ENCODE results near the gene PTPRH. TPM values are rescaled to one million over a fixed set of nuclear protein-coding genes. Genes with fewer than 3 reads are reported as not detected.
A peak's percentile ranks its signal among the peaks of the same experiment; 100 is the strongest.

The PTPRH gene
- total RNA-seq, 1 donor from 2014 or later = 1.1 TPM

DNA sequence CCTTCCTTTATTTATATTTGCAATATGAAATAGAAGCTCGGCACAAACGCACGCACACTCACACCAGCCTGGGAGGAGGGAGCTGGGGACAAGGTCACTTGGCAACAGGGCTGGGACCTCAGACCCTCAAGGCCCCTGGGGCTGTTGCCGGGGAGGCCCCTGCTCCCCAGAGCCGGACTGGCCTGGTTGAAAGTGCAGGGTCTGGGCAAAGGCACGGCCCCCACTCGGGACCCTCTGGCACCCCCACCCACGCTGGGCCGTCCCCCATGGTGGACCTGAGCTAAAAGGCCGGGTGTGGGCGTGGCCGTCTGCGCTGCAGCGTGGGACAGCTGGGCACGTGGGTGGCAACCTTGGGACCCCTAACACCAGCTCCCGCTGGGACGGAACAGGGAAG, 20.5 kb upstream of the PTPRH start:
- peaks cover 24% of the 10 kb centered on the region for H3K4me1 ChIP-seq
- TF ChIP-seq, protein P1, sequence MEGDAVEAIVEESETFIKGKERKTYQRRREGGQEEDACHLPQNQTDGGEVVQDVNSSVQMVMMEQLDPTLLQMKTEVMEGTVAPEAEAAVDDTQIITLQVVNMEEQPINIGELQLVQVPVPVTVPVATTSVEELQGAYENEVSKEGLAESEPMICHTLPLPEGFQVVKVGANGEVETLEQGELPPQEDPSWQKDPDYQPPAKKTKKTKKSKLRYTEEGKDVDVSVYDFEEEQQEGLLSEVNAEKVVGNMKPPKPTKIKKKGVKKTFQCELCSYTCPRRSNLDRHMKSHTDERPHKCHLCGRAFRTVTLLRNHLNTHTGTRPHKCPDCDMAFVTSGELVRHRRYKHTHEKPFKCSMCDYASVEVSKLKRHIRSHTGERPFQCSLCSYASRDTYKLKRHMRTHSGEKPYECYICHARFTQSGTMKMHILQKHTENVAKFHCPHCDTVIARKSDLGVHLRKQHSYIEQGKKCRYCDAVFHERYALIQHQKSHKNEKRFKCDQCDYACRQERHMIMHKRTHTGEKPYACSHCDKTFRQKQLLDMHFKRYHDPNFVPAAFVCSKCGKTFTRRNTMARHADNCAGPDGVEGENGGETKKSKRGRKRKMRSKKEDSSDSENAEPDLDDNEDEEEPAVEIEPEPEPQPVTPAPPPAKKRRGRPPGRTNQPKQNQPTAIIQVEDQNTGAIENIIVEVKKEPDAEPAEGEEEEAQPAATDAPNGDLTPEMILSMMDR (IDR thresholded peaks at IDR 0.05; ENCODE audit: borderline replicate concordance) = no peak
- H3K4me3 ChIP-seq = no peak overlapping the region
- peaks cover 64% of the 10 kb centered on the region for H3K36me3 ChIP-seq
- intact Hi-C loops (cut with micrococcal nuclease) = no loop called here
- H3K27ac ChIP-seq (replicated peaks) = no peak overlapping the region
- DNase-seq = no peak
- no peaks in the 10 kb centered on the region for H3K27me3 ChIP-seq (ENCODE audit: low read depth)
- H3K9me3 ChIP-seq (replicated peaks) = no peaks in the 10 kb centered on the region

DNA sequence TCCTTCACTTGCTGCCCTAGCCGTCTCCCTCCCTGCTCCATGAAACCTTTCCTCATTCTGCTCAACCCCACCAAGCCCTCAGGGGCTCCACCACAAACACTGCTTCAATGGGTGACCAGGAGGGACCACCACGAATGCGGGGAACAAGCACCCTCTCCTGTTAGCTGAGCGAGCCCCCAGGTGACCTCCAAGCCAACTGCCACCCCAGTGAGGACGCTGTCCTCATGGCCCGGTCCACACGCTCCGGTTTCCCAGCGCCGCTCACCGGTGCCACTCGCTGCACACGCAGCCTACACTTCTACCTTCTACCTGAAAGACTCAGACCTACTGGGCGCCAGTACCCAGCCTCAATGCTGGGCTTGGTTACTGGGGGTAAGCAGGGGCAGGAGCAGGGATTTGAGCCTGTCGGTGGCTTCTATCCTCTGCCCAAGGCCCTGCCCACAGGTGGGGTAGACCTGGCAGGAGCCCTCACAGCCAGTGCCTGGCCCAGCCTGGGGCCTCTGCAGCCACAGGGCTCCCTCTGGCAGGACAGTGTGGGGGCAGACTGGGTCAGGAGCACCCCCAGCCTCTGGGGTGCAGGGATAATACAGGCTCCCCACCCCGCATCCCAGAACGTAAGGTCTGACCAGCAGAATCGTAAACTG, 20.0 kb upstream of the PTPRH start:
- Histone ChIP-seq H3K4me3 (no peak overlapping the region), H3K4me1 (peaks cover 24% of the 10 kb centered on the region), H3K27ac (replicated peaks) (peak overlapping the region; percentile 67), H3K36me3 (peaks cover 59% of the 10 kb centered on the region), H3K9me3 (replicated peaks) (no peaks in the 10 kb centered on the region), H3K27me3 (ENCODE audit: low read depth) (no peaks in the 10 kb centered on the region)
- intact Hi-C loops (cut with micrococcal nuclease) = no loop called here
- TF ChIP-seq, protein P1 (IDR thresholded peaks at IDR 0.05; ENCODE audit: borderline replicate concordance) = no peak
- no peak for DNase-seq

DNA sequence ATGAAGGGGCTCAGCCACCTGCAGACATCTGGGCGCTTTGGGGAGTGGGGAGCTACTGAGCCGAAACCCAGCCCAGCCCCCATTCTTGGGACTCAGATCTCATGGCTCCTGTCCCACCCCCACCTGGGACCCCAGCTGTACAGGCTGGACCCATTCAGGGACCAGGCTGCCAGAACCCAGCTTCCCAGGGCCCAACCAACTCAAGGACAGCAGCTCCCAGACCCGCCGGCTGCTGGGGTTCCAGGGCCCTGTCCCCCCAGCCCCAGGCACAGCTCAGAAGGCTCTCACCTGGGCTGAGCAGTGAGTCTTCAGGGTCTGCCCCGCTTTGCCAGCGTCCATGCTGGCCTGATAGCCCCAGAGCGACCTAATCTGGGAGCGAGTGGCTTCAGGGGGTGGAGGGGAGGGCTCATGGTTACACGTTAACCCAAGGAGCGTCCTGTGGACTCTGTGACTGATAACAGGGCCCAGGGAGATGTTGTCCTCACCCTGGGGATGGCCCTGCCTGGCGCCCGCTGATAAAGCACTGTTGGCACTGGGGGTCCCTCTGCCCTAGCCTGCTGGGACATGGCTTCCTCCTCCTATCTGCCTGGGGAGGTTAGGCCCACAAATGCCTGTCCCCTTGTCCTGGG, 19.2 kb upstream of the PTPRH start, which contains the start of gene TMEM86B:
TSS of gene TMEM86B (minus strand) at position 361 of the 629 bp plus-strand sequence. CDS start at position 339, 22 bp downstream.
- Histone ChIP-seq H3K36me3 (peaks cover 52% of the 10 kb centered on the region), H3K27ac (replicated peaks) (peak within 1 kb of the TSS; percentile 67), H3K9me3 (replicated peaks) (no peaks in the 10 kb centered on the region), H3K27me3 (ENCODE audit: low read depth) (no peaks in the 10 kb centered on the region), H3K4me3 (no peak within 1 kb of the TSS), H3K4me1 (peaks cover 24% of the 10 kb centered on the region)
- intact Hi-C loops (cut with micrococcal nuclease) = no loop called here
- DNase-seq = no peak
- TF ChIP-seq, protein P1 (IDR thresholded peaks at IDR 0.05; ENCODE audit: borderline replicate concordance) = no peak

DNA sequence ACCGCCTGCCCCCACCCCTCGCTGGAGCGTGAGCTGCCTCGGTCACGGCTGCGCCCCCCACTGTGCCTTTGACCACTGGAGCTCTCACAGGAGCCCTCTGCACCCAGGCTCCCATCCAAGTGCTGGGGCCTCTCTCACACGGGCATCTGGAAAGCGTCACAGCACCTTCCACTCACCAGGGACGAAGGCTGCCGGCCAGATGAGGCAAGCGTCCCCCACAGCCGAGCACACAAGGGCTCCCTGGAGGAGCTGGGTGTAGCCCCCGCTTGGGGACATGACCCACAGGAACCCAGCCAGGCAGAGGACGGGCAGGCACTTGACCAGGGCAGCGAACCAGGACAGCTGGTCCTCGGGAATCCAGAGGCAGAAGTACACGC, 18.7 kb upstream of the PTPRH start:
- DNase-seq = peak; percentile 57
- Histone ChIP-seq H3K36me3 (peaks cover 46% of the 10 kb centered on the region), H3K27ac (replicated peaks) (peak overlapping the region; percentile 67)

DNA sequence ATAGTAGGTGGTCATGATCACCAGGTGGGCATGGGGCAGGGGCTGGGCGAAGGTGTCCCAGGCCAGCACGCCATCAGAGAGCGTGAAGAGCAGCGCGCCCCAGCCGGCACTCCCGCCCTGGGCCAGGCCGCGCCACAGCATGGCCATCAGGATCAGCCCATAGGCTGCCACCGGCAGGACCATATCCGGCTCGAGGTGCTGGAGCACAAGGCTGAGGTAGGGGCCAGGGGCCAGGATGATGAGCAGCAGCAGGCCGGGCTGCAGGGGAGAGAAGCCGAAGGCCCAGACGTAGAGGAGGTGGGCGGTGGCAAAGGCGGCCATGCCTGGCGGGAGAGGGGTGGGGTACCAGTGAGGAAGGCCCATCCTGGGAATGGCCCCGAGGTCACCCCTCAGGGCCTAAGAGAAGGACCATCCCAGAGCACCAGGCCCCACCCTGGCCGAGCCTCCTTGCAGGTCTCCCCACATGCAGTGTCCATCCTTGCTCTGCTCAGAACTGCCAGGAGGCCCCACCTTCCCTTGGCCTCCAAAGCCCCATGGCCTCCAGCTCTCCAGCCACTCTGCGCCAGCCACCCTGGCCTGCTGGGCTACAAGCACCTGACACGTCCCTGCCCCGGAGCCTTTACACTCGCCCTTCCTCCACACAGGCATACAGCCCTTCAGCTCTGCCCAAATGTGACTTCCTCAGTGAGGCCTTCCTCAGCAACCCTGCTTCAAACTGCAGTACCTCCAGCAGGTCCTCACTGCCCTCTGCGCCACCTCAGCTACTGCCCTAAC, 18.1 kb upstream of the PTPRH start:
- Histone ChIP-seq H3K4me3 (no peak overlapping the region), H3K36me3 (peaks cover 41% of the 10 kb centered on the region), H3K27ac (replicated peaks) (peak overlapping the region; percentile 67), H3K9me3 (replicated peaks) (no peaks in the 10 kb centered on the region), H3K27me3 (ENCODE audit: low read depth) (no peaks in the 10 kb centered on the region), H3K4me1 (peaks cover 24% of the 10 kb centered on the region)
- intact Hi-C loops (cut with micrococcal nuclease) = no loop called here
- no peak for DNase-seq
- TF ChIP-seq, protein P1 (IDR thresholded peaks at IDR 0.05; ENCODE audit: borderline replicate concordance) = no peak

More for the DNA sequence above, 18.7 kb upstream of the PTPRH start:
- no peak overlapping the region for H3K4me3 ChIP-seq
- TF ChIP-seq, protein P1 (IDR thresholded peaks at IDR 0.05; ENCODE audit: borderline replicate concordance) = no peak
- no peaks in the 10 kb centered on the region for H3K27me3 ChIP-seq (ENCODE audit: low read depth)
- no peaks in the 10 kb centered on the region for H3K9me3 ChIP-seq (replicated peaks)
- H3K4me1 ChIP-seq = peaks cover 24% of the 10 kb centered on the region
- intact Hi-C loops (cut with micrococcal nuclease) = no loop called here

Measured in left ventricle myocardium inferior (tissue), 1 donor.